Vagina (tissue), 2 donors: ENCODE measurements around the gene CCSER1.

ENCODE experiments used
- CTCF ChIP-seq, 3 experiments: fragments of 450-650 bp in 2 of 3; fragments of 200-600 bp in 1 of 3; sonication (generic) in 1 of 3; IDR thresholded peaks; one replicate each; pipeline ENCODE4 v1.5.1; 2017 to 2019; ENCODE audit warnings: antibody characterized with exemption in 3 of 3, mild to moderate bottlenecking in 2 of 3, moderate library complexity in 2 of 3
- POLR2A ChIP-seq, 2 donors: fragments of 450-650 bp; IDR thresholded peaks; one replicate each; pipeline ENCODE4 v1.6.1; 2017; ENCODE audit warnings: antibody characterized with exemption in 2 of 2, mild to moderate bottlenecking in 2 of 2, moderate library complexity in 2 of 2

- TF ChIP-seq POLR2A (IDR thresholded peaks at IDR 0.05): no peak
- no peak for TF ChIP-seq CTCF (IDR thresholded peaks at IDR 0.05)
Observed at GRCh38 chr4:90274175-90274574, 147.0 kb downstream of the CCSER1 start.
